Heart left ventricle (tissue), 13 donors: ENCODE measurements around the gene CHST9.

Experiments
- CTCF ChIP-seq, 12 donors: fragments of 200-600 bp; sonication (generic) in 4 of 12; IDR thresholded peaks; one replicate each; pipeline versions ENCODE4 v1.5.0 to v1.8.0; 2018 to 2022; ENCODE audit warnings: antibody characterized with exemption in 12 of 12, mild to moderate bottlenecking in 5 of 12
- POLR2A ChIP-seq, 2 donors: fragments of 450-650 bp; IDR thresholded peaks; one replicate each; pipeline ENCODE4 v1.6.1; 2017; ENCODE audit warnings: antibody characterized with exemption in 2 of 2, mild to moderate bottlenecking in 2 of 2, moderate library complexity in 2 of 2
- donor health status: ischemic (EF 13 %, LVEDD 7.1; RV severe dilation, severe dysfunction).
- donor health status: DM: no; HTN: yes; CAD: no.
- donor health status: DM: no; HTN: no; CAD: no.
- donor health status: ischemic (EF 25% LVEDD 6.9; RV normal size, moderate dysfunction).
- donor health status: ischemic (EF 25% LVEDD 5.7; RV mildly dilated, moderate dysfunction).
- donor health status: ischemic (EF 35%, LVEDD 5.7; RV mildly dilated, moderate dysfunction).
- donor health status: nonischemic (EF 11% LVEDD 7.7; RV severe dilation, severe dysfunction).
- donor health status: DM: yes; HTN: yes; CAD: no.
- donor health status: PGD.
- donor health status: ischemic (EF 29% LVEDD 5.4; RV normal size, mild dysfunction).
- donor health status: nonischemic (EF 23%, LVEDD 6.1; RV moderate dilation, normal function).

- TF ChIP-seq CTCF (IDR thresholded peaks at IDR 0.05) = no peak
- no peak for TF ChIP-seq POLR2A (IDR thresholded peaks at IDR 0.05)
Measured at GRCh38 chr18:27075828-27076227, 109.3 kb downstream of the CHST9 start.
